GM12801 (cell line): Measurements from ENCODE around the gene KRT6B.

ENCODE experiments used
- TF ChIP-seq, protein P1 (sequence below): IDR thresholded peaks from one replicate; pipeline ENCODE4 v1.5.1; 2011; ENCODE audit warnings: control low read depth; ENCODE audit not compliant: insufficient read length; ENCODE audit errors: extremely low read depth

KRT6B gene

DNA sequence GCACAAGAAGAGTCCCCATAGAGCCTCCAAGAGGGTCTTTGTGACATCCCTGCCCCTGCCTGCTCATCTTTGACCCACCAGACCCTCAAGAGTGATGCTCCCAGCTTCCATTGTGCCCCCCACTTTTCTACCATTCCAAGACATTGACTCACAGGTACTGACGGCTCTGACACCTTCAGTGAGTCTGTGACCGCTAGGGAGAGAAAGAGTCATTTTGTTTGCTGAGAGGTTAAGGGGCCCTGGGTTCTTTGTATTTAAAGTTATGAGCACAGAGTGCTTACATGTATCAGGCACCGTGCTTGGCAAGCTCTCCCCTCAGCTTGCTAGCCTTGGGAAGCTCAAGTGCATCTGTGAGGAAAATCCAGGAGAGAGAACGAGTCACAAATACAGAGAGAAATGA, 38.7 kb downstream of the KRT6B start:
- TF ChIP-seq, protein P1, sequence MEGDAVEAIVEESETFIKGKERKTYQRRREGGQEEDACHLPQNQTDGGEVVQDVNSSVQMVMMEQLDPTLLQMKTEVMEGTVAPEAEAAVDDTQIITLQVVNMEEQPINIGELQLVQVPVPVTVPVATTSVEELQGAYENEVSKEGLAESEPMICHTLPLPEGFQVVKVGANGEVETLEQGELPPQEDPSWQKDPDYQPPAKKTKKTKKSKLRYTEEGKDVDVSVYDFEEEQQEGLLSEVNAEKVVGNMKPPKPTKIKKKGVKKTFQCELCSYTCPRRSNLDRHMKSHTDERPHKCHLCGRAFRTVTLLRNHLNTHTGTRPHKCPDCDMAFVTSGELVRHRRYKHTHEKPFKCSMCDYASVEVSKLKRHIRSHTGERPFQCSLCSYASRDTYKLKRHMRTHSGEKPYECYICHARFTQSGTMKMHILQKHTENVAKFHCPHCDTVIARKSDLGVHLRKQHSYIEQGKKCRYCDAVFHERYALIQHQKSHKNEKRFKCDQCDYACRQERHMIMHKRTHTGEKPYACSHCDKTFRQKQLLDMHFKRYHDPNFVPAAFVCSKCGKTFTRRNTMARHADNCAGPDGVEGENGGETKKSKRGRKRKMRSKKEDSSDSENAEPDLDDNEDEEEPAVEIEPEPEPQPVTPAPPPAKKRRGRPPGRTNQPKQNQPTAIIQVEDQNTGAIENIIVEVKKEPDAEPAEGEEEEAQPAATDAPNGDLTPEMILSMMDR, result no peak

DNA sequence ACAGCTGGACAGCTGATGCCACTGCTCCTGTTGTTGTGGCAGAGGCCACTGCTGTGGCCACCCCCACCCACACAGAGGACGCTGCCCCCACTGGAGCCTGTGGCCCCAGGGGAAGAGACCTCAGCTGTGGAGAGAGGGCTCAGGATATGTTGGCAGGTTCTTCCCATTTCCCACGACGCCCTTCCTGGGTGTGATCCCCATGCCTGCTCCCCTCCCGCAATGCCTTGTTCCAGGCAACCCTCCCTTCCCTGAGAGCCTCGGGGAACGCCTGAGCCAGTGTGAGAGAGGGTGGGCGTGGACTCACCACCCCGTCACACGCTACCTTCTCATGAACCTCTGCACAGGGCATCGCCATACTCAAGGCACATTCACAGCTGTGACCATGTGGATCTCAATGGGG, 40.1 kb downstream of the KRT6B start:
- TF ChIP-seq, protein P1, result no peak

DNA sequence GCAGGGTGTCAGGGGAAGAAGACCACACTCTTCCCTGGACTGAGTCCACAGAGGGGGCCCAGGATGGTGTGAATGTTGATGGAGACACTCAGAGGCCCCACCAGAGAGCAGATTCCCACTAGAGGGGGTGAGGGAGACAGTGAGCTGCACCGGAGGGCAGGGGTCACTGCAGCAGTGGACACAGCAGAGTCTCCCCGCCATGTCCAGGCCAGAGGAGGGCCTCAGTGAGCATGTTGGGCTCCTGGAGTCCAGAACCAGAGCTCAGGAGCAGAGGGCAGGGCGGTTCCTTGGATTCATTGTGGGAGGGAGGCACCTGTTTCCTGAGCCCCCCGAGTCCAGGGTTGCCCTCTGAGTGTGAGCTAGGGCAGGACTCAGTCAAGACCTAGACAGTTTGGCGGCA, 44.0 kb downstream of the KRT6B start:
- TF ChIP-seq, protein P1, result no peak

DNA sequence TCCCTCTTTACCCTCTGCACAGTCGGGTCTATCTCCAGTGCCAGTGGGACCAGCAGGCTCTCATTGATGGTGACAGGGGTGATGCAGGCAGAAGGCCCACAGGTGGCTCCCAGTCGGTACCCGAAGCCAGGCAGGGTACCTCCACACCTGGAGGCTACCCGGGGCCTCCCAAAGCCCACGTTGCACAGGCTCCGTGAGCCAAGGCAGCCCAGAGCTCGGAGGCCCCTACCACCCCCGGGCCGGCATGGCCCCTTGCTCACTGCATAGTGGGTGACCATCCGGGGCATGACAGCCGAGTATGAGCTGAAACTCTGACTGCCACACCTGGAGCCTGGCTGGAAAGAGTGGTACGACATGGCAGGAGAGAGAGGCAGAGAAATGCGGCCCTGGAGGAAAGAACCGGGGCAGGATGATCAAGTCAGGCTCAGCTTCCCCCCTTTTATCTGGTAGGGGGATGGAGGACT, 46.0 kb downstream of the KRT6B start, which contains the start of gene KRT82:
Gene KRT82, minus strand, starts transcription at position 414 of the 464 bp plus-strand sequence. Its CDS starts 58 bp downstream, at position 356.
- TF ChIP-seq, protein P1, result no peak

DNA sequence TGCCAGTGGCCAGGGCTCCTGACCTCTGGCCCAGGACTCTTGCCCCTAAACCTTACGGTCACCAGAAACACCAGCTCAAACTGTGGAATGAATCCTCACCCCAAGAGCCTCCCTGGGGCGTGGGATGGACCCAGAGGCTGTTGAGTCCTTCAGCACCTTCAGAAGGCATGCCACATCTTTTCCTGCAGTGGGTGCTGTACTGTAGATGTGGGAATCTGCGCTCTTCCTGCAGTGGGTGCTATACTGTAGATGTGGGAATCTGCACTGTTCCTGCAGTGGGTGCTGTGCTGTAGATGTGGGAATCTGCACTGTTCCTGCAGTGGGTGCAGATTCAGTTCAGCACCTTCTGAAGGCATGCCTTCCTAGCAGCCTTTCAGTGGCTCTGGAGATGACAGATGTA, 47.0 kb downstream of the KRT6B start:
- TF ChIP-seq, protein P1, result no peak

DNA sequence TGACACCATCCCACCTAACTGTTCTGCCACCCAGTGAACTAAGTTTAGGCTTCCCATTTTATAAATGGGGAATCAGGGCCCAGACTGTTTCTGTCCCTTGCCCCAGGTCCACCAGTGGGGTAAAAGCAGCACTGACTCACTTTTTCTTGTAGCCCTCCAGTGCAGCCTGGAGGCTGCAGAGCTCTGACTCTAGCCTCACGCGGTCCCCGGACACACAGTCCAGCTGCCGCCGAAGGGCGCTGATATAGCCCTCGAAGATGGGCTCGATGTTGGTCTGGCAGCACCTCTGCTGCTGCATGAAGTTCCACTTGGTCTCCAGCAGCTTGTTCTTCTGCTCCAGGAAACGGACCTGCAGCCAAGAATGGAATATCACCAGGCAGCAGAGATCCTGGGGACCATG, 48.4 kb downstream of the KRT6B start:
- TF ChIP-seq, protein P1, result no peak

DNA sequence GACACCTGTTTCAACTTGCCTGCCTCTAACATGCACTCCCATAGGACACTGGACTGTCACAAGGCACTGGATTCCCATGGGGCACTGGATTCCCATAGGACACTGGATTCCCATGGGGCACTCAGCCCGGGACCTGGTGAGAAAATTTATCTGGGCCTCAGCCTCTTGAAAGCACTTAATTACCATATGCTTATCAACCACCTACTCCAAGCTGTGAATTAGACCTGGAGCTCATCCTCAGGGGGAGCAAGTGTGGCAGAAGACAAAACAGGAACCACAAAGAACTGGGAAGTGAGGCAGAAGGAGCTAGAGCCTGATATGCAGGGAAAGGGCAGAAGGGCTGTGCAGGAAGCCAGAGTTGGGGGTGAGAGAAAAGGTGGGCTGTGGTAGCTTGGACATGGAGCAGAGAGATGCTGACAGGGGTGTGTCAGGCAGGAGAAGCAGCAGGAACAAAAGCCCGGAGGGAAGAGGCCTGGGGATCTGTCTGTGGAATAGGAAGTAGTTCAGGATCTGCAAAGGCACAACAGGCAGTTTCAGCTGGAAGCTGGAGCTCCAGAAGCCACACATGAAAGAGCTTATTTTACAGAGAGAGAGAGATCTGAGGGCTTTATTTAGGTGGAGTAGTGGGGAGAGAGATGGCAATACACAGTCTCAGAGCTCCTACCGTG, 48.9 kb downstream of the KRT6B start:
- TF ChIP-seq, protein P1, result no peak
